RWPE2 (cell line): ENCODE results near the gene CILP2.

ENCODE experiments used
- ATAC-seq: fragments of 200-7000 bp; cut with Tn5 transposase; 3 replicates; pipeline ENCODE4 v1.9.1; 2021; ENCODE audit warnings: low read depth
- DNase-seq: peaks from one replicate; pipeline ENCODE4 v3.0.0-alpha.2; 2020; ENCODE audit warnings: low spot score
- H3K27ac ChIP-seq: fragments of 450-650 bp; 2 replicates; pipeline ENCODE4 v1.5.1; 2017; ENCODE audit warnings: mild to moderate bottlenecking; ENCODE audit not compliant: poor library complexity, severe bottlenecking
- H3K27me3 ChIP-seq: fragments of 250-450 bp; sonication (Bioruptor Pico); 2 replicates; pipeline ENCODE4 v1.5.1; 2021; ENCODE audit warnings: mild to moderate bottlenecking, moderate library complexity; ENCODE audit not compliant: insufficient read depth, poor library complexity, severe bottlenecking
- H3K36me3 ChIP-seq: fragments of 250-450 bp; sonication (Bioruptor Pico); 2 replicates; pipeline ENCODE4 v1.5.1; 2020; ENCODE audit warnings: low read depth, mild to moderate bottlenecking, moderate library complexity
- H3K4me1 ChIP-seq: fragments of 250-450 bp; sonication (Bioruptor Pico); 2 replicates; pipeline ENCODE4 v1.5.1; 2021; ENCODE audit warnings: mild to moderate bottlenecking, moderate library complexity; ENCODE audit not compliant: insufficient read depth, poor library complexity, severe bottlenecking
- H3K4me3 ChIP-seq: fragments of 250-450 bp; sonication (Bioruptor Pico); 2 replicates; pipeline ENCODE4 v1.5.1; 2021; ENCODE audit warnings: mild to moderate bottlenecking, moderate library complexity; ENCODE audit not compliant: severe bottlenecking
- H3K9me3 ChIP-seq: fragments of 250-450 bp; sonication (Bioruptor Pico); 2 replicates; pipeline ENCODE4 v1.5.1; 2021; ENCODE audit warnings: mild to moderate bottlenecking, moderate library complexity; ENCODE audit not compliant: severe bottlenecking
- CTCF ChIP-seq: fragments of 450-650 bp; IDR thresholded peaks from one replicate; pipeline ENCODE4 v1.5.1; 2017; ENCODE audit warnings: mild to moderate bottlenecking, moderate library complexity; ENCODE audit not compliant: poor library complexity, severe bottlenecking

CILP2 gene

GRCh38 chr19:19582471-19582870 lies 44.4 kb downstream of the CILP2 start:
- Histone ChIP-seq H3K27me3 (no peaks in the 10 kb centered on the region), H3K27ac (no peak overlapping the region), H3K4me3 (no peak overlapping the region), H3K4me1 (no peaks in the 10 kb centered on the region), H3K9me3 (no peaks in the 10 kb centered on the region), H3K36me3 (no peaks in the 10 kb centered on the region)
- TF ChIP-seq CTCF, result no peak
- no peak for DNase-seq
- no peak for ATAC-seq

- Histone ChIP-seq H3K27ac (no peak overlapping the region), H3K9me3 (no peaks in the 10 kb centered on the region), H3K4me1 (no peaks in the 10 kb centered on the region), H3K4me3 (no peak overlapping the region), H3K27me3 (no peaks in the 10 kb centered on the region), H3K36me3 (no peaks in the 10 kb centered on the region)
- TF ChIP-seq CTCF, result no peak
- ATAC-seq (no peak), DNase-seq (no peak)
These were observed 46.3 kb downstream of the CILP2 start for GRCh38 chr19:19584356-19584755.

GRCh38 chr19:19587771-19588170 lies 49.7 kb downstream of the CILP2 start:
- Histone ChIP-seq H3K27me3 (no peaks in the 10 kb centered on the region), H3K4me3 (no peak overlapping the region), H3K27ac (no peak overlapping the region), H3K9me3 (no peaks in the 10 kb centered on the region), H3K36me3 (no peaks in the 10 kb centered on the region), H3K4me1 (peaks cover 14% of the 10 kb centered on the region)
- no peak for ATAC-seq
- no peak for TF ChIP-seq CTCF
- no peak for DNase-seq

GRCh38 chr19:19588546-19588945 lies 50.5 kb downstream of the CILP2 start:
- DNase-seq (no peak), ATAC-seq (peak; percentile 6; the same call in 1 of the 3 replicates)
- peaks cover 14% of the 10 kb centered on the region for H3K4me1 ChIP-seq
- H3K27me3 ChIP-seq, result no peaks in the 10 kb centered on the region
- H3K9me3 ChIP-seq, result no peaks in the 10 kb centered on the region
- no peaks in the 10 kb centered on the region for H3K36me3 ChIP-seq
- no peak overlapping the region for H3K27ac ChIP-seq
- TF ChIP-seq CTCF, result no peak
- no peak overlapping the region for H3K4me3 ChIP-seq

- no peaks in the 10 kb centered on the region for H3K9me3 ChIP-seq
- peak overlapping the region; percentile 74 for H3K27ac ChIP-seq
- H3K4me1 ChIP-seq, result peaks cover 19% of the 10 kb centered on the region
- no peak overlapping the region for H3K4me3 ChIP-seq
- DNase-seq, result peak; percentile 87
- TF ChIP-seq CTCF, result no peak
- peak; percentile 90 for ATAC-seq
- no peaks in the 10 kb centered on the region for H3K27me3 ChIP-seq
- H3K36me3 ChIP-seq, result no peaks in the 10 kb centered on the region
These were observed 53.2 kb downstream of the CILP2 start for GRCh38 chr19:19591133-19591825.
